ENCODE measurements around the gene PDAP1. TPM values are rescaled to one million over a fixed set of nuclear protein-coding genes. Genes with fewer than 3 reads are reported as not detected.
A peak's percentile ranks its signal among the peaks of the same experiment; 100 is the strongest.

Gene PDAP1
- total and polyA plus RNA-seq, 2 of the 13 experiments (the other 11 are each of a cell fraction or from before 2014, with no cell fraction given), result 13.0 to 100 TPM

GRCh38 chr7:99438573-99439480 lies 30.4 kb upstream of the PDAP1 start, which contains the start of the genes CPSF4 and PTCD1 (continued):
- TF ChIP-seq ZBED4 (CRISPR knock-in tag; IDR thresholded peaks at IDR 0.05; ENCODE audit: borderline replicate concordance), result no peak
- TF ChIP-seq RORA (CRISPR knock-in tag; IDR thresholded peaks at IDR 0.05), result no peak
- 0 out of 2 replicates have a peak, but pooled peaks have one; percentile 23 for TF ChIP-seq MAZ (IDR thresholded peaks at IDR 0.05; ENCODE audit: borderline replicate concordance, low read depth, low read length)
- peak; percentile 93 for TF ChIP-seq MAZ (CRISPR knock-in tag; IDR thresholded peaks at IDR 0.05; ENCODE audit: low read depth)
- no peak for TF ChIP-seq NCOR1 (IDR thresholded peaks at IDR 0.05; ENCODE audit: borderline replicate concordance, low read length)
- no peak for TF ChIP-seq ATM (IDR thresholded peaks at IDR 0.05; ENCODE audit: borderline replicate concordance)
- 0 out of 2 replicates have a peak, but pooled peaks have one; percentile 31 for TF ChIP-seq PRMT3 (CRISPR knock-in tag; IDR thresholded peaks at IDR 0.05; ENCODE audit: borderline replicate concordance, low read depth)
- no peak; the same call in 1 of the 2 replicates for TF ChIP-seq STAG1 (CRISPR knock-in tag; IDR thresholded peaks at IDR 0.05)
- 0 out of 2 replicates have a peak, but pooled peaks have one; percentile 29 for TF ChIP-seq ZNF766 (CRISPR knock-in tag; IDR thresholded peaks at IDR 0.05; ENCODE audit: borderline replicate concordance)
- peak; percentile 48; the same call in 1 of the 2 replicates for TF ChIP-seq DRAP1 (CRISPR knock-in tag; IDR thresholded peaks at IDR 0.05)
- no peak for TF ChIP-seq RARG (CRISPR knock-in tag; IDR thresholded peaks at IDR 0.05; ENCODE audit: low read depth)
- 0 out of 2 replicates have a peak, but pooled peaks have one; percentile 23 for TF ChIP-seq ZBTB7B (CRISPR knock-in tag; IDR thresholded peaks at IDR 0.05)
- TF ChIP-seq BATF2 (CRISPR knock-in tag; IDR thresholded peaks at IDR 0.05), result 0 out of 2 replicates have a peak, but pooled peaks have one; percentile 50
- TF ChIP-seq RELA (CRISPR knock-in tag; IDR thresholded peaks at IDR 0.05), result peak; percentile 78; the same call in 1 of the 2 replicates
- TF ChIP-seq NAIF1 (CRISPR knock-in tag; IDR thresholded peaks at IDR 0.05; ENCODE audit: borderline replicate concordance), result no peak; the same call in 1 of the 2 replicates
- no peak for TF ChIP-seq ZFP1 (CRISPR knock-in tag; IDR thresholded peaks at IDR 0.05)
- no peak for TF ChIP-seq ZNF841 (CRISPR knock-in tag; IDR thresholded peaks at IDR 0.05; ENCODE audit: borderline replicate concordance)
- TF ChIP-seq MAFF (IDR thresholded peaks at IDR 0.05; ENCODE audit: low read depth, low read length), result no peak
- peak; percentile 53; the same call in 1 of the 2 replicates for TF ChIP-seq HIVEP1 (CRISPR knock-in tag; IDR thresholded peaks at IDR 0.05)
- no peak for TF ChIP-seq JARID2 (CRISPR knock-in tag; IDR thresholded peaks at IDR 0.05; ENCODE audit: insufficient replicate concordance)
- TF ChIP-seq ZNF777 (CRISPR knock-in tag; IDR thresholded peaks at IDR 0.05), result peak; percentile 54; the same call in 1 of the 2 replicates
- no peak for TF ChIP-seq ZNF382 (CRISPR knock-in tag; IDR thresholded peaks at IDR 0.05; ENCODE audit: borderline replicate concordance)
- TF ChIP-seq RBAK (CRISPR knock-in tag; IDR thresholded peaks at IDR 0.05), result no peak
- TF ChIP-seq ZNF337 (CRISPR knock-in tag; IDR thresholded peaks at IDR 0.05; ENCODE audit: borderline replicate concordance, low read depth), result peak; percentile 75; the same call in 1 of the 2 replicates
- TF ChIP-seq YEATS4 (CRISPR knock-in tag; IDR thresholded peaks at IDR 0.05; ENCODE audit: borderline replicate concordance), result peak; percentile 81
- no peak for TF ChIP-seq TEAD2 (CRISPR knock-in tag; IDR thresholded peaks at IDR 0.05)
